Peyer's patch (tissue), 4 donors: Measurements from ENCODE around the gene TAF5L. TPM values are rescaled to one million over a fixed set of nuclear protein-coding genes. Genes with fewer than 3 reads are reported as not detected.
"Not testable (repeated sequence)": the region's sequence is repeated elsewhere in the genome, so short reads cannot be mapped to it uniquely, and the experiment has no call there.

Source experiments
- DNase-seq, 3 donors: peaks; one replicate each; pipeline ENCODE4 v3.0.0-alpha.2; 2017 to 2019
- H3K27ac ChIP-seq, 4 donors: fragments of 200-600 bp; sonication (generic); one replicate each; pipeline ENCODE4 v1.5.1; 2016 to 2019
- H3K27me3 ChIP-seq, 2 donors: fragments of 200-600 bp; sonication (generic); one replicate each; pipeline ENCODE4 v1.5.1; 2019
- H3K36me3 ChIP-seq, 3 donors: fragments of 200-600 bp; sonication (generic); one replicate each; pipeline ENCODE4 v1.5.1; 2016 to 2019
- H3K4me1 ChIP-seq, 4 donors: fragments of 200-600 bp; sonication (generic); one replicate each; pipeline ENCODE4 v1.5.1; 2016 to 2019
- H3K4me3 ChIP-seq, 4 donors: fragments of 200-600 bp; sonication (generic); 1 replicate in 3 of 4; 2 replicates in 1 of 4; pipeline ENCODE4 v1.5.1; 2016 to 2019; ENCODE audit warnings: mild to moderate bottlenecking in 1 of 4
- H3K9me3 ChIP-seq, 4 donors: fragments of 200-600 bp; sonication (generic); one replicate each; pipeline ENCODE4 v1.5.1; 2016 to 2019; ENCODE audit warnings: mild to moderate bottlenecking in 1 of 4
- POLR2A ChIP-seq, 2 donors: fragments of 450-650 bp; IDR thresholded peaks; one replicate each; pipeline ENCODE4 v1.5.1; 2017; ENCODE audit warnings: antibody characterized with exemption in 2 of 2, mild to moderate bottlenecking in 2 of 2, moderate library complexity in 2 of 2
- total RNA-seq, 4 donors: library from RNA; depleted of rRNA; stranded (reverse); fragments of >200 nt; gene quantifications; one replicate each; pipeline ENCODE4 v1.1.0, GENCODE V29; 2016
- TF ChIP-seq, protein P1 (sequence below), 6 experiments: fragments of 450-650 bp in 4 of 6; fragments of 200-600 bp in 2 of 6; sonication (generic) in 1 of 6; IDR thresholded peaks; one replicate each; pipeline ENCODE4 v1.5.1; 2017 to 2019; ENCODE audit warnings: antibody characterized with exemption in 6 of 6, mild to moderate bottlenecking in 3 of 6, moderate library complexity in 1 of 6

The TAF5L gene
- total RNA-seq, 4 donors from 2014 or later: 10.5 to 33.0 (median 24.3) TPM

DNA sequence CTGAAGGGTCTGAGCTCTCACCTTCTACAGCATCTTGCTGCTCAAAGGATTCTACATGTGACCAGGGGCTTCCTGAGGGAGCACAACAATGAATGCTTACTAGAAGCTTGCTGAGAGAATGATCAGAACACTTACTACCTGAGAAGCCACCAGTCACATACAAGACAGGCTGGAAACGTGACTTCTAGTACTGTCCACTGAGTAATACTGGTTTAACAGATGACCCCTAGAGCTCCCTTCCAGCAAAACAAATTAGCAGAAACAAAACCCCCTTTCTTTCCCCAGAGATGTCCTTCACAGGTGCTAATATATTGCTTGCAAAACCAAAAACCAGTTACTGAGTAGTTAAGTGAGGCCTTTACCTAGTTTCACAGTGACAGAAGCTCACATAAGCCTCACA is 2.1 kb downstream of the TAF5L start:
- Histone ChIP-seq H3K4me1 (peaks cover 0 to 23% (median 9%) of the 10 kb centered on the region in 4 donors), H3K4me3 (no peak overlapping the region), H3K27ac (no peak overlapping the region), H3K9me3 (no peaks in the 10 kb centered on the region), H3K27me3 (no peaks in the 10 kb centered on the region), H3K36me3 (no peaks in the 10 kb centered on the region)
- no peak for TF ChIP-seq POLR2A (IDR thresholded peaks at IDR 0.05)
- TF ChIP-seq, protein P1, sequence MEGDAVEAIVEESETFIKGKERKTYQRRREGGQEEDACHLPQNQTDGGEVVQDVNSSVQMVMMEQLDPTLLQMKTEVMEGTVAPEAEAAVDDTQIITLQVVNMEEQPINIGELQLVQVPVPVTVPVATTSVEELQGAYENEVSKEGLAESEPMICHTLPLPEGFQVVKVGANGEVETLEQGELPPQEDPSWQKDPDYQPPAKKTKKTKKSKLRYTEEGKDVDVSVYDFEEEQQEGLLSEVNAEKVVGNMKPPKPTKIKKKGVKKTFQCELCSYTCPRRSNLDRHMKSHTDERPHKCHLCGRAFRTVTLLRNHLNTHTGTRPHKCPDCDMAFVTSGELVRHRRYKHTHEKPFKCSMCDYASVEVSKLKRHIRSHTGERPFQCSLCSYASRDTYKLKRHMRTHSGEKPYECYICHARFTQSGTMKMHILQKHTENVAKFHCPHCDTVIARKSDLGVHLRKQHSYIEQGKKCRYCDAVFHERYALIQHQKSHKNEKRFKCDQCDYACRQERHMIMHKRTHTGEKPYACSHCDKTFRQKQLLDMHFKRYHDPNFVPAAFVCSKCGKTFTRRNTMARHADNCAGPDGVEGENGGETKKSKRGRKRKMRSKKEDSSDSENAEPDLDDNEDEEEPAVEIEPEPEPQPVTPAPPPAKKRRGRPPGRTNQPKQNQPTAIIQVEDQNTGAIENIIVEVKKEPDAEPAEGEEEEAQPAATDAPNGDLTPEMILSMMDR (IDR thresholded peaks at IDR 0.05): no peak
- DNase-seq: no peak

DNA sequence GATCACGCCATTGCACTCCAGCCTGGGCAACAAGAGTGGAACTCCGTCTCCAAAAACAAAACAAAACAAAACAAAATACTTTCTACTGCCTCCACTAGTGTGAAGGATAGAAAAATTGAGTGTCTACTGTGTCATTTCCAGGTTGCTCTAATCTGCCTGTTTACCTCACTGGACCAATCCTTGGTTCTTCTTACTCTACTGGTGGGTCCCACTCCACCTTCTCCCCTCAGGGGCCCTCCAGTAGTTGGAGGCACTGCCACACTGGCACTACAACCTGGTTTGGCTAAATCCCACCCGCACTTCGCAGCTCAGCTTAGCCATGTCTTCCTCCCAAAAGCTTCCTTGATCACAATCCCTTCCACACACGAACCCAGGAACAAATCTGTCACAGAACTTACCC is 2.7 kb downstream of the TAF5L start:
- Histone ChIP-seq H3K4me1 (peaks cover 0 to 23% (median 9%) of the 10 kb centered on the region in 4 donors), H3K27me3 (no peaks in the 10 kb centered on the region)
- no peak for TF ChIP-seq POLR2A (IDR thresholded peaks at IDR 0.05)
- TF ChIP-seq, protein P1 (IDR thresholded peaks at IDR 0.05): no peak

DNA sequence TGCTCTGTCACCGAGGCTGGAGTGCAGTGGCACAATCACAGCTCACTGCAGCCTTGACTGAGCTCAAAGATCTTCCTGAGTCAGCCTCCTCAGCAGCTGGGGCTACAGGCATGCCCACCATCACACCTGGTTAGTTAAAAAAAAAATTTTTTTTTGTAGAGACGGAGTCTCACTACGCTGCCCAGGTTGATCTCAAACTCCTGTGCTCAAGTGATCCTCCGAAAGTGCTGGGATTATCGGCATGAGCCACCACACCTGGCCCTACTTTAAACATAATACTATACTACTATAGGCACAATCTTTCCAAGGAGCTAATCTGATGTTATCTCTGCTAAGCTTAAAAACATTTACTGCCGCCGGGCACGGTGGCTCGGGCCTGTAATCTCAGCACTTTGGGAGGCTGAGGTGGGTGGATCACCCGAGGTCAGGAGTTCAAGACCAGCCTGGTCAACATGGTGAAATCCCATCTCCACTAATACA is 3.2 kb downstream of the TAF5L start:
- not testable (repeated sequence) for H3K36me3 ChIP-seq, H3K9me3 ChIP-seq, DNase-seq, H3K27me3 ChIP-seq, H3K27ac ChIP-seq, H3K4me3 ChIP-seq
- H3K4me1 ChIP-seq: peaks cover 0 to 23% (median 9%) of the 10 kb centered on the region in 4 donors

More for the DNA sequence above, 2.7 kb downstream of the TAF5L start:
- no peaks in the 10 kb centered on the region for H3K36me3 ChIP-seq
- no peak for DNase-seq
- no peak overlapping the region for H3K27ac ChIP-seq
- no peaks in the 10 kb centered on the region for H3K9me3 ChIP-seq
- H3K4me3 ChIP-seq: no peak overlapping the region

DNA sequence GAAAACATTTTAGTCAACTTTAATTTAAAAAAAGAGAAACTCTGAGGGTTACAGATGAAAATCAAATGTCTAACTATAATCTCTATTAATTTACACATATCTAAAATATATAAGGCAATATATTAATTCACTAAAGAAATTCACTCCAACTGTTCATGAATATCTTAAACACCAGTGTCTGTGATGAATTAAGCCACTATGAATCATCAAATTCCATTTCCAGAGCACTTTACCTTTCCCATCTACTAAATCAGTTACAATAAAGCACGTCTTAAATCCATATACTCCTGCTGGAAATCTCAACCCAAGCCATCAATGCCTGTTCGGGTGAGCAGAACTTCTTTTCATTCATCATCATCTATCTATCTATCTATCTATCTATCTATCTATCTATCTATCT is 4.3 kb downstream of the TAF5L start:
- Histone ChIP-seq H3K4me1 (peaks cover 0 to 14% (median 7%) of the 10 kb centered on the region in 4 donors), H3K27ac (no peak overlapping the region), H3K36me3 (no peaks in the 10 kb centered on the region), H3K9me3 (no peaks in the 10 kb centered on the region), H3K4me3 (no peak overlapping the region), H3K27me3 (no peaks in the 10 kb centered on the region)
- no peak for TF ChIP-seq POLR2A (IDR thresholded peaks at IDR 0.05)
- DNase-seq: no peak

DNA sequence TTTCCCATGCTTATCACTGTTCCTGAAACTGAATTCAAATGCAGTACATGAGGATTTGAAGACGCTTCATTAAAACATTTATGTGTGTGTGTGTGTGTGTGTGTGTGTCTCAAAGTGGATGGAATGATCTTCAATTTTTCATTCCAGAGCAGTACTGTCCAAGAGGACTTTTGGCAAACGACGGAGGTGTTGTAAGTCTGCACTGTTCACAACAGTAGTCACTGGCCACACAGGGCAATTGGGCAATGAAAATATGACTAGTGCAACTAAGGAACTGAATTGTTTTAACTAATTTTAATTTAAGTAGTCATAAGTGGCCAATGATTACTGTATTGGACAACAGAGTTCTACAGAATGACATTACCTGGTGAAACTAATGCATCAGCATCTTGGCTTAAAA is 5.0 kb downstream of the TAF5L start:
- Histone ChIP-seq H3K27me3 (no peaks in the 10 kb centered on the region), H3K36me3 (no peaks in the 10 kb centered on the region), H3K9me3 (no peaks in the 10 kb centered on the region), H3K4me3 (no peak overlapping the region), H3K27ac (no peak overlapping the region), H3K4me1 (peaks cover 0 to 14% (median 7%) of the 10 kb centered on the region in 4 donors)
- TF ChIP-seq, protein P1 (IDR thresholded peaks at IDR 0.05): no peak
- TF ChIP-seq POLR2A (IDR thresholded peaks at IDR 0.05): no peak
- DNase-seq: no peak

DNA sequence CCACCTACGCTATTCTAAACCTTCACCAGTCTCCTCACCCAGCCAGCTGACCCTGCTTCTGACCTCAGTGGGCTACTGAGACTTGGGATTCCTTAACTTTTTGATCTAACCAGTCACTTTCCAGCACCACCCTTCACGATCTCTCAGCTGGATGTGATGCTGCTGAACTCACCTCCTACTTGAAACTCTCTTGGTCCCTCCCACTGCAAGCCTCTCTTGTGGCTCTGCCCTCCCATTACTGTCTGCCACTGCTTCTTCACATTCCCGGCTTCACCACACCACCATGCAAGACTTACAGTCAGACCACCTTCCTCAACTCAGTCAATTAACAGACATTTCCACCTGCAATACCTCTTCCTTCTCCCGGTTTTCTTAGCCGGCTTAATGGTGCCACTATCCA is 6.3 kb downstream of the TAF5L start:
- TF ChIP-seq, protein P1 (IDR thresholded peaks at IDR 0.05): no peak
- no peak for TF ChIP-seq POLR2A (IDR thresholded peaks at IDR 0.05)
- Histone ChIP-seq H3K27ac (no peak overlapping the region), H3K36me3 (no peaks in the 10 kb centered on the region), H3K27me3 (no peaks in the 10 kb centered on the region), H3K4me1 (peaks cover 0 to 10% (median 5%) of the 10 kb centered on the region in 4 donors), H3K9me3 (no peaks in the 10 kb centered on the region), H3K4me3 (no peak overlapping the region)
- DNase-seq: no peak

DNA sequence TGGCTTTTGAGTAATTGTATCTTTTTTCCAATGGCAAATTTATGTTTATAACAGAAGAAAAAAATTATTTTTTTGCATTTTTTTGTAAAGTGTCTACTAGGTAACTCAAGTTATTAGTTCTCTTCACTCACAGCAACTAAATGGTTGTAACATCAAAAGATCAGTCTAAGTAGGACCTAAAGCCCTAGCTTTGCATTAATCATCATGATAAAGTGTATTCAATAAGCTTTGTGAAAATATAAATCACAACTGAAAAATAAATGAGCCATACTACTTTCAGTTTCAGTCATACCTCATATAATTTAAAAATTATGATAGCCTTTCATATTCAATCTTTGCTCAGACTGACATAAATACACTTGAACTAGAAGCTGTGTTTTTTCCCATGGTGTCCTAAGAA is 6.9 kb downstream of the TAF5L start:
- no peak overlapping the region for H3K4me3 ChIP-seq
- H3K4me1 ChIP-seq: peaks cover 0 to 4% (median 0%) of the 10 kb centered on the region in 4 donors
- TF ChIP-seq, protein P1 (IDR thresholded peaks at IDR 0.05): no peak
- TF ChIP-seq POLR2A (IDR thresholded peaks at IDR 0.05): no peak
- H3K36me3 ChIP-seq: peaks cover 0 to 5% (median 0%) of the 10 kb centered on the region in 3 donors
- no peak overlapping the region for H3K27ac ChIP-seq
- no peaks in the 10 kb centered on the region for H3K27me3 ChIP-seq
- no peaks in the 10 kb centered on the region for H3K9me3 ChIP-seq
- no peak for DNase-seq
